ENCODE measurements around the gene SDR42E2.

SDR42E2 gene

DNA sequence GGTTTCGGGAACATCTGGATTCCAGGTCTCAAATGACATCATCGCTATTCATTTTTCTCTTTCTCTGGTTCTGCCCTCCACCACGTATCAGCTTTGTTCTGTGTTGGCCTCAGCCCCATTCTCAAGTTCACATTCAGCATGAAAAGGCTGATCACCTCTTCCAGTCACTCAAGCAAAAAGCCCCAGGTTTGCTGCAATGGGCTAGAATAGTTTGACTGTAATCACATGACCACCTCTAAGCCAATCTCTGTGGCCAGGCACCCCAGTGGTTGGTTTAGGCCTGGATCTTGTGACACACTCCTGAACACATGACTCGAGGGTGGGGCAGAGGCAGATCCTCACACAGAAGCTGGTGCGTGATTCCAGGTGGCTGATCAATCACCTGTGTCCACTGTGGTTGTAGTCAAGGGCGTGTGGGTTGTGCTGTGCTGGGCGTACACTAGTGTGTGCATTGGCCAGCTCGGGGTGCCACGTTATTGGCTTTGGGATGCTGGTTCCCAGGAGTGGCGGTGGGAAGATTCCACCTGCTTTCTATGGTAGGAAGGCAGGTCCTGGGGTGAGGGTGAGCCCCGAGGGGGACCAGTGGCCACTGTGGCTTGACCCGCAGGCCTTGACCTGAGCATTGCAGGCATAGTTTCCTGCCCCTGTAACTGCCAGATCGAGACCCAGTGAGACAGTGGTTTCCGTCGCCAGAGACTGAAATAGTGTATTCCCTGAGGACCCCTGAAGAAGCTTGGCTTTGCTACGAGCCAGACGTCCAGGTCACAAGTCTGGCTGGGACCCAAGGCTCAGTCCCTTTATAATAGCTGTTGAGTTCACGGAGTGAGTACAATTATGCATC is 55.8 kb downstream of the SDR42E2 start:
- DNase-seq (ENCODE audit: extremely low read depth, low read depth): no peak
- TF ChIP-seq CTCF (IDR thresholded peaks at IDR 0.05; ENCODE audit: low read depth, low read length): no peak

- no peak for TF ChIP-seq CTCF (IDR thresholded peaks at IDR 0.05; ENCODE audit: low read depth, low read length)
- no peak for DNase-seq (ENCODE audit: extremely low read depth, low read depth)
Measured at GRCh38 chr16:22219389-22220068, 57.2 kb downstream of the SDR42E2 start.

GRCh38 chr16:22220069-22220440 is 57.7 kb downstream of the SDR42E2 start:
- no peak for TF ChIP-seq CTCF (IDR thresholded peaks at IDR 0.05; ENCODE audit: low read depth, low read length)
- DNase-seq (ENCODE audit: extremely low read depth, low read depth): no peak

GRCh38 chr16:22220714-22221113 is 58.4 kb downstream of the SDR42E2 start:
- DNase-seq (ENCODE audit: extremely low read depth, low read depth): no peak
- TF ChIP-seq CTCF (IDR thresholded peaks at IDR 0.05; ENCODE audit: low read depth, low read length): no peak

GRCh38 chr16:22222006-22222405 is 59.7 kb downstream of the SDR42E2 start:
- TF ChIP-seq CTCF (IDR thresholded peaks at IDR 0.05; ENCODE audit: low read depth, low read length): no peak

GRCh38 chr16:22222998-22223397 is 60.7 kb downstream of the SDR42E2 start:
- DNase-seq (ENCODE audit: extremely low read depth, low read depth): no peak
- no peak for TF ChIP-seq CTCF (IDR thresholded peaks at IDR 0.05; ENCODE audit: low read depth, low read length)

More at GRCh38 chr16:22222006-22222405, 59.7 kb downstream of the SDR42E2 start:
- no peak for DNase-seq (ENCODE audit: extremely low read depth, low read depth)

GRCh38 chr16:22225060-22225459 is 62.8 kb downstream of the SDR42E2 start:
- no peak for TF ChIP-seq CTCF (IDR thresholded peaks at IDR 0.05; ENCODE audit: low read depth, low read length)
- no peak for DNase-seq (ENCODE audit: extremely low read depth, low read depth)

Data from AG09319 (cell line).